Measurements from ENCODE around the gene HSPA6.
"Not testable (repeated sequence)": the region's sequence is repeated elsewhere in the genome, so short reads cannot be mapped to it uniquely, and the experiment has no call there.

HSPA6 gene

DNA sequence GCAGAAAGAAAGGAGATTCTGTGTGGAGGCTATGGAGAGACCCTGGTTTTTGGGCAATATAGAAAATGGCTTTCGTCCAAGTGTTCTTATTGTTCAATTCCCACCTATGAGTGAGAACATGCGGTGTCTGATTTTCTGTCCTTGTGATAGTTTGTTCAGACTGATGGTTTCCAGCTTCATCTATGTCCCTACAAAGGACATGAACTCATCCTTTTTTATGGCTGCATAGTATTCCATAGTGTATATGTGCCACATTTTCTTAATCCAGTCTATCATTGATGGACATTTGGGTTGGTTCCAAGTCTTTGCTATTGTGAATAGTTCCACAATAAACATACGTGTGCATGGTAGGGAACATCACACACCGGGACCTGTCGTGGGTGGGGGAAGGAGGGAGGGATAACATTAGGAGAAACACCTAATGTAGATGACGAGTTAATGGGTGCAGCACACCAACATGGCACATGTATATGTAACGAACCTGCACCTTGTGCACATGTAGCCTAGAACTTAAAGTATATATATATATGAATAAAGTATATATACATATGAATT is 14.7 kb downstream of the HSPA6 start:
- not testable (repeated sequence) for DNase-seq

DNA sequence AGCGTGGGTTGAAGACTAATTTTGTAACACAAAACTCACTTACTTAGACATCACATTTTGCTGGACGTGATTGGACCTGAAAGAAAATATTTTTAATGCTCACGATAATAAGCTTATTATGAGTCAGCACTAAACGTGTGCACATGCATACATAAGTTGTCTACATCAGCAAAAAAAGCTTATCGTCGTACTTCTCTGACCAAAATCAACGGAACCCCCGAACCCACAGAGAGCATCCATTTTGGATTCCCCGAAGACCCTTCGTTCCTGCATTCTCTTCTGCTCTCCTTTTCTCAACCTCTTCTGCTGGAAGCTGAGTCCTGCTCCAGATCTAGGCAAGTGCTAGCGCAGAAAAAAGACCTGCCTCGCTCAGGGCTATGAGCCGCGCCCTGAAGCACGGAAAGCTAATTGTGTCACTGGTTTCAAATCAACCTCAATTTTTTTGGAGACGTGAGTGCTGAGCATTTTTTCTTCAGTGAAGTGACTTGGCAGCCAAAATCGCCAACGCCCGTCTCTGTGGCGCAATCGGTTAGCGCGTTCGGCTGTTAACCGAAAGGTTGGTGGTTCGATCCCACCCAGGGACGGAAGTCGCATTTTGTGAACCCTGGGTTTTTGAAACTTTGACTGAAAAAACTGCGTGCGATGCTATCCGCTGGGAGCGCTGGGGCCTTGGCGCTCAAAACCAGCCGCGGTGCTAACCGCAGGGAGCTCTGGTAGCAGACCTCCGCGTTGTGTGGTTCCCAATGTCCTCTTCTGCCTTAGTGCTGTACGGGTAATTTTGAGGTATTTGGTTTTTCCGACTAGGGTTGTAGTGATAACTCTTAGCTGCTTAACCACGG is 15.6 kb downstream of the HSPA6 start:
- not testable (repeated sequence) for DNase-seq

DNA sequence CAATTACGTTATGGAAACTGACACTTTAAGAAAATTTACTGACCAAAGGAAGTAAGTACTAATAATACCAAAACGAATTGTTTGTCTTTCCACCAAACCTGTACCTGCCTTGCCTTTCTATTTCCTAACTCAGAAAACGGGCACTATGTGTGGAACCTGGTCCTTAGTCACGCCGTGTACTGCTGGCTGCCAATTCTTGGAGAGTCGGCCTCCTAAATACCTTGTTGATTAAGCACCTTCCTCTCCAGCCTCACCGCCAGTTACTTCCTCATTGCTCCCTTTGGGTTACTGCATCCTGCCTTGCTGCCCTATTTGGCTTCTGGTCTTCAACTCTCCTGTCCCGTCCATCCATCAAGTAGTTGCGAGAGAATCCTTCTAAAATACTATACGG is 16.2 kb downstream of the HSPA6 start:
- DNase-seq = not testable (repeated sequence)

DNA sequence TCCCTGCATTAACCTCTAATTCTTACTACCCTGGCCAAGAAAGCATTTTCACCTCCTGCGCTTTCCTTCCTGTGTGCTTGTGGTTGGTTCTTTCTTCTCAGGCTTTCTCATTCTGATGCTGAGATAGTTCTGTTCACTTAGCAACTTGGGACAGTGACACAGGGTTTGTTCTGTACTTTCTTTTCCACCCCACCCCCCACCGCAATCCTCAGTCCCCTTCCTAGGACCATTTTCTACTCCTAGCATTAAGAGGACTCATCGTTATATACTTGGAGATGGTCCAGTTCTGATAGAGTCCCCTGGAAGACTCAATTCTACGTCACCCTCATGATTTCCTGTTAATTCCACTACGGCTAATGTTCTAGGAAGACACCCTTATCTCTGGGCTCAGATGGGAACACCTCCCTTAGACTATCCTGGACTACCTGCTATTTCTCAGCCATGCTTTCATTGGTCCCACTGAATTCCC is 17.8 kb downstream of the HSPA6 start:
- not testable (repeated sequence) for DNase-seq

DNA sequence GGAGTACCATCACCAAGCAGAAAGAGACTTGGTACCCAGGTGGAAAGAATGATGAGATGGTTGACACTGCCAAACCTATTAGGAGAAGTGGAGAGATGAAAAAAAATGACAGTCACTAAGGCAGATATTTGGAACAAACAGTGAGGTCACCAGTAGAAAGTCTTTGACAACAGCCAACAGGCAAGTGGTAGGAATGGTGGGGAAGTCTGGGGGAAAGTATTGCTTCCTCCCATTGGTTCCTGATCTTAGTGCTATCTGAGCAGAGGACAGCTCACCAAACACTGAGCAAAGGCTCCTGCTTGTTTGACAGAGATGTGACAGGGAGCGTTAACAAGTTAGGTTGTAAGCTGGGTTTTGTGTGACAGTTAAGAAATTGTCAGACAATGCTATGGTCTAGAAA is 18.8 kb downstream of the HSPA6 start:
- not testable (repeated sequence) for DNase-seq

DNA sequence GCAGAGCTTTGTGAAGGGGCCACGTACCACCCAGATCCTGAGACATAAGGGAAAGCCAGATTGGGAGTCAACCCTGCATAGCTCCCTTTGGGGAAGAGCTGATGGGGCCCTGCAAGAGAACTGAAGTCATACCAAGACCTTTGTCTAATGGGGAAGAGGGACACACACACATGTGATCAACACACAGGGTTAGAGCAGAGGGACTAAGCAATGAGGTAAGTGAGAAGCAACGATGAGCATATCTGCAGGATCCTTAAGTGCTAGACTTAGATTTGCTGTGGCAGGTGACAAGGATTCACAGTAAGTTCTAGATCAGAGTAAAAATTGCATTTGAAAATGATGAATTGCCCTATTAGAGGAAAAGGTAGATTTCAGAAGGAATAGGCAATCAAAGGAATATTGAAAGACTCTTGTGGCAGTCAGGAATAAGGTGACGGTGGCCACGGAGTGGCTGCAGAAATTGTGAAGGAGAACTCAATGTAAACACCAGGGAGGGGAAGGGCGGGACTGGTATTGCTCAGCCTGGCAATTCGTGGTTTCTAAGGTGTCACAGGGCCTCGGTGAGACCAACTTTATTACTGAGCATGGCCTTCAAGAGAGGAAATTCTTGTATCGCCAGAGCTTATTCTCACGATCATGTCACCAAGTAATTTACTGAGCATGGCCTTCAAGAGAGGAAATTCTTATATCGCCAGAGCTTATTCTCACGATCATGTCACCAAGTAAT is 20.8 kb downstream of the HSPA6 start:
- DNase-seq = not testable (repeated sequence)

DNA sequence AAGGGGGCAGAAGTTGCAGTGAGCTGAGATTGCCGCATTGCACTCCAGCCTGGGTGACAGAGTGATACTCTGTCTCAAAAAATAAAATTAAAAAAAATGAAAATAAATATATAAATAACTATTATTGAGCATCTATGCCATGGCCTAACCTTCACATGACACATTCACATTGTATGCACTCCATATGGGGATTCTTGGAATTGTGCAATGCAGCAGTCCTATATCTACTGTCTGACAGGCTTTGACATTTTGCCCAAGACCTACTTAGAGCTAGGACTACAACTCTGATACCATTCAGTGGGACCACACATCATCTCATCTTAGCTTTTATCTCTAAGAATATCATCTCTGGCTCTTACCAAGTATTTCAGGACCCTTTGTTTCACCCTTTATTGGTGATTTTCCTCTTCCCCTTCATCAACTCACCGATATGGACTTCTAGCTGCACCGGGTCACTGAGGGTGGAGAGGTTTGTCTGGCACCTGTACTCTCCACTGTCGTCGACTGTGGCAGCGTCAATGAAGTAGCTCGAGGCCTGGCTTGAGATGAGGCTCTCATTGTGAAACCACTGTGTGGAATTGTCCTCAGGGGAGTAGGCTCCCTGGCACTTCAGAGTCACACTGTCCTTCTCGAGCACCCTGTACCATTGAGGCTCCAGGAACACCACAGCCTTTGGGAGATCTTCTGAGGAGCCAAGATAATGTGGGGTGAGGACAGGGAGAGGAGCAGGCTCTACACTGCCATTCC is 23.8 kb downstream of the HSPA6 start:
- not testable (repeated sequence) for DNase-seq

DNA sequence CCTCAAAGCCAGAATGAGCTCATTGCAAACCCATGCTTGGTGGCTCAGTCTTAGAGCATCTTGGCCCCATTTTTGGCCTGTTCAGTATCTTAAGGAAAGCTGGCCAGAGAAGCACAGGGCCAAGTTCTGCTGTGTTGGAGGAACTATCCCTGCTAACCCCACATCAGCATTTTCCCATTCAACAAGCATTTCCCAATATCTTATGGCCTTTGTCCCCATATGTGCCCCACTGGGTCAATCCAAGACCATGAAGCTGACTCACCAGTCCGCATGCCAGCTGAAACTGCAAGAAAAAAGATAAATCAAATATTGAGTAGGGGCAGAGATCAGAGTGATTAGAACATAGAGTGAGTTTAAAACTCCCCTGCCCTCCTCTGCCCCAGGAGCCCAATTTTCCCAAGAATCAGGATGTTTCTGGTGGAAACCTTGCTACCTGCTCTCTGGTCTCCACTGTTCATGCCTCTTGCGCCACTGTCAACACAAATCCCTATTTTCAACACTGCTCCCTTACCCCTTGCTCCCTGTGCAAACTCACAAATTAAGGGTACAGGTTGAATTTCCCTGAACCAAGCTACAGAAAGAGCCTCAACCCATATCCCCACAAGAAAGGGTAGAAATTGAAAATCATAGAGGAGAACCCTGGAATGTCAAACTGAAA is 24.5 kb downstream of the HSPA6 start:
- not testable (repeated sequence) for DNase-seq

DNA sequence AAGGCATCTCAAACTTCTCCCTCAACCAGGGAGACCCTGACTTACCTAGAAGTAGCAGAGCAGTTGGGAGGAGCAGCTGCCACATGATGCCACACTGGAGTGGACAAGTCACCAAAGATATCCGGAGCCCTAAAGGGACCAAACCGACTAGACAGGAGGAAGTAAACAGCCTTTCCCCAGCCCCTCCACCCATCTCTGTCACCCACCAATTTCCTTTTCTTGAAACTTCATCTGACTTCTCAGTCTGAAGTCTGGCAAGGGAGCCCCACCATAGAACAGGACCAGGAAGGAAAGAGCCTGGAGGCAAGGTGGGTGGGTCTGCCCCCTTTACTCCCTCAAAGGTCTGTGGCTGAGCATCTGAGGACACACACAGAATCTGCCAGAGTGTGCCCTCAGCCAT is 25.3 kb downstream of the HSPA6 start, which contains the start of gene FCGR3A:
Gene FCGR3A (minus strand): TSS at position 167 of the 400 bp plus-strand sequence. CDS start 82 bp downstream, at position 85.
- no peak for DNase-seq

DNA sequence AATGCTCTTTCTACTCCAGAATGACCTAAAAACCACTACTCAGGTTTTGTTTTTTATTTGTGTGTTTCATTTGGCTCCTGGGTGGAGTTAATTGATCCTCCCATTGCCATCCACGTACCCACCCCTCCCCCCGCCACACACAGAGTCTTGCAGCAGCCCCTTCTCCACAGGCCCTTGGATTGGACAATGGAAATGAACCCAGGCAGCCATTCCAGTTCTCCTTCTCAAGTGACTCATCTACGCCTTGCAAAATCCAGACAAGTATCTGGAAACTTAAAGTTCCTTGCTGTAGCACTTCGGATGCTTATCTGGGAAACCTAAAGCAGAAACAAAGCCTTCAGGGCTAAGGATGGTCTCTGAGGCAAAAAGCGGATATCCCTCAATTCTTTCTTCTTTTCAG is 26.6 kb downstream of the HSPA6 start:
- not testable (repeated sequence) for DNase-seq

DNA sequence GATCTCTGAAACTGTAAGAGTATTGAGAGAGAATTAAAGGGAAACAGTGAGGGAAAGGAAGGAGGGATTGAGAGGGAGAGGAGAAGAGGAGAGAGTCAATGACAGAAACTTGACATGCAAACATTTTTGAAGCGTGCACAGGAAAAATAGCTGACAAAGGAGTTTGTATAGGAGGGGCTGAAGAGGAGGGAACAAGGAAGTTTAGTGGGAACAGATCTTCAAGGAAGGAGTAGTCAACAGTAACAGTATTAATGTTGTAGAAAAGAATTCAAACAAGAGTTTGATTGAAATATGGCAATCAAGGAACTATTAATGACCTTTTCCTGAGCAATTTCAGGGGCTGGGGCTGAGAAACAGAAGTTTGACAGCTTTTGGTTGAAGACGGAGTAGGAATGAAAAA is 29.3 kb downstream of the HSPA6 start:
- not testable (repeated sequence) for DNase-seq

DNA sequence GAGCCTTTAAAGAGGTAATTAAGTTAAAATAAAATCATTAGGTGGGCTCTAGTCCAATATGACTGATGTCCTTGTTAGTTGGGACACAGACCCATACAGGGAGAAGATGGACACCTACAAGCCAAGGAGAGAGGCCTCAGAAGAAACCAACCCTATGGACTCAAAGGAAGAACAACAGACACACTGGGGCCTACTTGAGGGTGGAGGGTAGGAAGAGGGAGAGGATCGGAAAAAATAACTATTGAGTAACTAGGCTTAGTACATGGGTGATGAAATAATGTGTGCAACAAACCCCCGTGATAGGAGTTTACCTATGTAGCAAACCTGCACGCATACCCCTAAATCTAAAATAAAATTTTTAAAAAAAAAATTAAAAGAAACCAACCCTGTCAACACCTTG is 30.0 kb downstream of the HSPA6 start:
- DNase-seq = not testable (repeated sequence)

DNA sequence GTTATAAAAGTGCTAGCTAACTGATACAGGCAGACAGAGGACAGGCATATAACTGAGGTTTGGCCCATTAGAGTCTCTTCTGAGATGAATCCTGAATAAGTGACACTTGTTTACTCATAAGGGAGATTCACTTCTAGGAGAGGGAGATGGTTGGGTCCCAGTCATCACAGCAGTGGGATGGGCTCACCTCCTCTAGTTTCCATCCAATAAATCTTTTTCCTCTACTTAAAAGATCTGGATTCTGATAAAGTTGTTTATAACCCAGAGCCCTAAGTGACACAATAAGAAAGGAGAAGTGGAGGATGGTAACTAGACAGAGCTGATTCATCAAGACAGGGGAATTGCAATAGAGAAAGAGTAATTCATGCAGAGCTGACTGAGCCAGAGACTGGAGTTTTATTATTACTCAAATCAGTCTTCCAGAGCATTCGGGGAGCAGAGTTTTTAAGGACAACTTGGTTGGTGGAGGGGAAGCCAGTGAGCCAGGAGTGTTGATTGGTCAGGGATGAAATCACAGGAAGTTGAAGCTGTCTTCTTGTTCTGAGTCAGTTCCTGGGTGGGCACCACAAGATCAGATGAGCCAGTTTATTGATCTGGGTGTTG is 30.6 kb downstream of the HSPA6 start:
- DNase-seq = not testable (repeated sequence)

DNA sequence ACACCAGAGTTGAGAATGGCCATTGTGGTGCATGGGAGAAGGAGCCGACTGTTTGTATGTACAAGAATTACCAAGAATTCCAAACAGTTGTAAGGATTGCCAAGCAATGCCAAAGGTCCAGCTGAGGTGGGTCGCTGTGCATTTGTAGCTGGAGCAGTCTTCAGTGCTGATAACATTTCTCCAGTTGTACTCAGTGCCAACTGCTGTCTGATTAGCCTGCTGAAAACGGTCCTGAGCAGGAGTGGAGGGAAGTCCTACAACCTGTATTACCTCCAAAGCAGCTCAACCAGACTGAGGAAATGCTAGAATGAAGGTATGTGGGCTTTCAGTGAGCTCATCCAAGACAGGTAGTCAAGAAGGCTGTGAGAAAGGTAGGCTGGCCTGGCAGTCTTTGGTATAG is 31.8 kb downstream of the HSPA6 start:
- DNase-seq = not testable (repeated sequence)

DNA sequence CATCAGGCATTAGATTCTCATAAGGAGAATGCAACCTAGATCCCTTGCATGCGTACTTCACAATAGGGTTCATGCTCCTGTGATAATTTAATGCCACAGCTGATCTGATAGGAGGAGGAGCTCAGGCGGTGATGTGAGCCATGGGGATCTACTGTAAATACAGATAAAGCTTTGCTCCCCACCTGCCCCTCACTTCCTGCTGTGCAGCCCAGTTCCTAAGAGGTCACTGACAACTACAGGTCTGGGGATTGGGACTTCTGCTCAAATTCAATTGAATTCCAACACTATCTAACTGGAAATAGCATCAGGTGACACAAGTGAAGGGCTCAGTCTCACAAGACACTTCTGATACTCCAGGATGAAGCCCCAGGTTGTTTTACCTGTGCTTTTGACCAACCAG is 32.6 kb downstream of the HSPA6 start:
- DNase-seq = not testable (repeated sequence)

DNA sequence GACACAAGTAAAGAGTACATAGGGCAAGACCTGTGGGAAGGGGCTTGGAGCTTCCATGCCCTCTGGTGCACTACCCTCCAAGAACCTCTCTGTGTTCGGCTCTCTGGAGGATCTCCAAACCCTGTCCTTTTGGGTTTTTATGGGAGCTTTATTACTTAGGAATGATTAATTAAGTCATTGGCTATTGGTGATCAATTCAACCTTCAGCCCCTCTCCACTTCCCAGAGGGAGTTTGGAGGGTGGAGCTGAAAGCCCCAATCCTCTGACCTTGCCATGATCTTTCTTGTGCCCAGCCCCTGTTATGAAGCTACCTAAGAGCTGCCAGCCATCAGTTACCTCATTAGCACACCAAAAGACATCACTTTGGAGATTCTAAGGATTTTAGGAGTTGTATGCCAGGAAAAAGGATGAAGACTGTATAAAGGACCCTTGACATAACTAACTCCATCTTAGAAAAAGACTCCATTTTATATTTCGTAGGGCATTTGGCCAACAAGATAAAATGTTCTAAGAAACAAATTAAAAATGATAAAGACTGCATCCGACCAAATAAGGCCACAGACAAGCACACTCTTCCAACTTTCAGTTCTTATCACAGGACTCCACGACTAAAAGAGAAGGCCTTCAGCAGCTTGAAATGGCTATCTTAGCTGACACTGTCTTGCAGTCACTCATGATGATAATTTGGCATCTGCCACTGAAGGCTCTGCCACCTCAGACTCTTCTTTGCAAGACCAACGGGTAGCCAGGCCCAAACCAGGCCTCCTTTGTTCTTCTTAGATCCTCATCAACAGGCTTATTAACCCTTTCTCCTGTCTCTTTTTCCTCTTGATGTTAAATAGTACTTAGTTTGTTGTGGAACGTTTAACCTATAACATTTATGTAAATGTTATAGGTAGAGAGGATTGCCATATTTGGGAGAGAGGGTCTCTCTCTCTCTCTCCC is 33.4 kb downstream of the HSPA6 start:
- not testable (repeated sequence) for DNase-seq

DNA sequence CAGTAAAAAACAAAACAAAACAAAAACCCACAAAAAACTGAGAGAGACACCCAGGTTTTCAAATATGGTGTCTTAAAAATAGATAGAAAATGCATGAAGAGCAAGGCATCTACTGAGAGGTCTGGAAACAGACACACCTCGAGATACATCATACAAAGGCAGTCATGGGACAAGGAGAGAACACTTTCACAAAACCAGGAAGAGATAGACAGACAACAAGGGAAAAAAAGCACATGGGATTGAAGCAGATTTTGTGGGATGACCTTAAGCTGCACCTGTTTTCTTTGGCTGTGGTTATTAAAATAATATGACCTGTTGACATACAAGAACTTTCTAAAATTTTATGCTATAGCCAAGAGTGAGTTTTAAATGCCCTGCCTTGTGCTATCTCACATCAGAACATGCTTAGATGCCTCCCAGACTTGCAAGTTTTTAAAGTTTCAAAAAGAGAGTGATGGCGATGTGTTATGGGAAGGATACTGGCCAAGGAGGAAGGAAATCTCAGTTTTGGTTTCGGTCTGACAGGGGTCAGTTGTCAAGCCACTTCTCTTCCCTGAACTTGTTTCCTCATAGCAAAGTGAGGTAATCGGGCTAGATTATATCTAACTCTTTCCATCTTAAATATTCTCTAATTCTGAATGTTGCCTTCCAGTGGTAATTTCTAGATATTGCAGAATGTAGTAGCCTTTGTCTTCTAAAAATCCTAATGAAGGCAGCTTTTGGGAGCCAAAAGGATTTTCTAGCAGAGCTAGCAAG is 36.8 kb downstream of the HSPA6 start:
- not testable (repeated sequence) for DNase-seq

DNA sequence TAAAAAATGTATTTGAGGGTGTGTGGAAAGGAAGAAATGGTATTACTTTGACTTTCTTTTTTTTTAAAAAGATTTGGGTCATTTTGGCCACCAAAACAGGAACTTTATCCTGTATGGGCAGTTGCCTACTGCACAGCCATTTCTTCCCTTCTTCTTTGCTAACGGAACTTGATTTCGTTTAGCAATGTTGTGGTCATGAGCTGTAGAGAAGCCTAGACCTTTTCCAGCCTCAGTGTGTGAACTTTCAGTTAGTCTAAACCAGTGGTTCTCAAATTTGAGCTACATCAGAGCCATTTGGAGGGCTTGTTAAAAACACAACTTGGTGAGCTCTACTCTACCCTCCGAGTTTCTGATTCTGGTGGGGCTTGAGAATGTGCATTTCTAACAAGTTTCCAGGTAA is 38.1 kb downstream of the HSPA6 start:
- not testable (repeated sequence) for DNase-seq

DNA sequence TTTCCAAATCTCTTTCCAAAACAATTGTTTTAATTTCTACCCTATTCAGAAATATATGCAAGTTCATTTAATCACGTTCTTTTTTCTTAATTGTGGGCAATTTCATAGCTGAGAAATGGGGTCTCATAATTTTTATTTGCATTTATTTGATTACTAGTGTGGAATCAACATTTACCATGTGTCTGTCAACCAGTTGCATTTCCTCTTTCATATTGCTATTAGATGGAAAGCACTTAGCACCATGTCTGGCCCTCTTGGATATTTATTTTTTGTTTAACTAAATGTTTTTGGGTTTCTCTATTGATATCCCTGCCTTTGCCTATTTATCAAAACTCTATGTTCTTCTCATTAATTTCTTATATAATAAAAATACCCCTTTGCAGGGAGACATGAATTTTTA is 39.2 kb downstream of the HSPA6 start:
- DNase-seq = not testable (repeated sequence)

DNA sequence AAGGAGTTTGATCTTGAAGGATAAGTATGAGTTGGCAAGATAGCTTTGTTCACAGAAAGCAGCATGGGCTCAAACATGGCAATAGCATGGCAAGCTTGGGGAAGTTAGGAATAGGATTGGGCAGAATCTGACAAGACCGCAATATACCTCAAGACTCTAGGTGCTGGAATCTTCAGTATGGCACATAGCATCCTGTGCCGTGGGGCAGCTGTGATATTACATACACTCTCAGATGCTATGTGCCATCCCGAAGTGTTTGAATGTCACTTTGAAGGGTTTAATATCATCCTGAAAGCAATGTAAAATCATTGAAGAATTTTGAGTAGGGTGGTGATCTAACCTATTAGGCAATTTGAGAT is 42.2 kb downstream of the HSPA6 start:
- DNase-seq = not testable (repeated sequence)

All from NCI-H1694 (cell line).